ENCODE data around the gene LMBRD1. TPM values are rescaled to one million over a fixed set of nuclear protein-coding genes. Genes with fewer than 3 reads are reported as not detected.

The LMBRD1 gene
- total RNA-seq, 6 donors from 2014 or later, result 24.5 to 104 (median 55.9) TPM

DNA sequence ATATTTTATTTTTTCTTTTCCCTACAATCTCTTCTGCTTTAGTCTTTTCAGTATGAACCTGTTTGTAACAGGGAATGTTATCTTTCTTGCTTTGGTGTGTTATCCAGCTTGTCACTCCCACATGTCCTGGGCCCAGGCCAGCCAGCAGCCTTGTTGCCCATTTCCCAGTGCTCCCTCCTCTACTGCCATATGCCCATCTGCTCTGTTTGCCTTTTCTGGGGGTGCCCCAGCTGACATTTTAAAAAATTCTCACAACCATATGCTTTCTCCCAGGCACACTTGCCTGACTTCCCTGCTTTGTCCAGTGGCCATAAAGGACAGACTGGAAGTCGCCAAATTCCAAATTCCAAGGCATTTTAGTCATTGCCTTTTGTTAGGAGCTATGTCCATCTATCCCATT lies 23.6 kb upstream of the LMBRD1 start:
- Histone ChIP-seq H3K27ac (no peak overlapping the region), H3K4me1 (no peaks in the 10 kb centered on the region), H3K36me3 (no peaks in the 10 kb centered on the region), H3K4me3 (no peak overlapping the region), H3K9me3 (no peaks in the 10 kb centered on the region), H3K27me3 (no peaks in the 10 kb centered on the region)
- ATAC-seq (ENCODE audit: low FRiP score in 2 of 2) (no peak), DNase-seq (no peak)
- TF ChIP-seq, protein P1, sequence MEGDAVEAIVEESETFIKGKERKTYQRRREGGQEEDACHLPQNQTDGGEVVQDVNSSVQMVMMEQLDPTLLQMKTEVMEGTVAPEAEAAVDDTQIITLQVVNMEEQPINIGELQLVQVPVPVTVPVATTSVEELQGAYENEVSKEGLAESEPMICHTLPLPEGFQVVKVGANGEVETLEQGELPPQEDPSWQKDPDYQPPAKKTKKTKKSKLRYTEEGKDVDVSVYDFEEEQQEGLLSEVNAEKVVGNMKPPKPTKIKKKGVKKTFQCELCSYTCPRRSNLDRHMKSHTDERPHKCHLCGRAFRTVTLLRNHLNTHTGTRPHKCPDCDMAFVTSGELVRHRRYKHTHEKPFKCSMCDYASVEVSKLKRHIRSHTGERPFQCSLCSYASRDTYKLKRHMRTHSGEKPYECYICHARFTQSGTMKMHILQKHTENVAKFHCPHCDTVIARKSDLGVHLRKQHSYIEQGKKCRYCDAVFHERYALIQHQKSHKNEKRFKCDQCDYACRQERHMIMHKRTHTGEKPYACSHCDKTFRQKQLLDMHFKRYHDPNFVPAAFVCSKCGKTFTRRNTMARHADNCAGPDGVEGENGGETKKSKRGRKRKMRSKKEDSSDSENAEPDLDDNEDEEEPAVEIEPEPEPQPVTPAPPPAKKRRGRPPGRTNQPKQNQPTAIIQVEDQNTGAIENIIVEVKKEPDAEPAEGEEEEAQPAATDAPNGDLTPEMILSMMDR (IDR thresholded peaks at IDR 0.05), result no peak
- no peak for TF ChIP-seq POLR2AphosphoS5 (IDR thresholded peaks at IDR 0.05)
- TF ChIP-seq POLR2A (IDR thresholded peaks at IDR 0.05), result no peak
- TF ChIP-seq EP300 (IDR thresholded peaks at IDR 0.05), result no peak
- WGBS, 2 donors, result 94 to 95% methylated on average over 1 of the region's 1 CpG

- H3K9me3 ChIP-seq, result no peaks in the 10 kb centered on the region
- H3K27ac ChIP-seq, result no peak overlapping the region
- H3K4me3 ChIP-seq, result no peak overlapping the region
- no peaks in the 10 kb centered on the region for H3K36me3 ChIP-seq
- WGBS, 2 donors, result 86 to 87% methylated on average over 1 of the region's 1 CpG
- TF ChIP-seq POLR2A (IDR thresholded peaks at IDR 0.05) (no peak), EP300 (IDR thresholded peaks at IDR 0.05) (no peak), POLR2AphosphoS5 (IDR thresholded peaks at IDR 0.05) (no peak)
- TF ChIP-seq, protein P1 (IDR thresholded peaks at IDR 0.05), result no peak
- no peaks in the 10 kb centered on the region for H3K4me1 ChIP-seq
- DNase-seq (no peak), ATAC-seq (ENCODE audit: low FRiP score in 2 of 2) (no peak)
- no peaks in the 10 kb centered on the region for H3K27me3 ChIP-seq
These were observed 23.2 kb upstream of the LMBRD1 start for GRCh38 chr6:69820018-69820417.

DNA sequence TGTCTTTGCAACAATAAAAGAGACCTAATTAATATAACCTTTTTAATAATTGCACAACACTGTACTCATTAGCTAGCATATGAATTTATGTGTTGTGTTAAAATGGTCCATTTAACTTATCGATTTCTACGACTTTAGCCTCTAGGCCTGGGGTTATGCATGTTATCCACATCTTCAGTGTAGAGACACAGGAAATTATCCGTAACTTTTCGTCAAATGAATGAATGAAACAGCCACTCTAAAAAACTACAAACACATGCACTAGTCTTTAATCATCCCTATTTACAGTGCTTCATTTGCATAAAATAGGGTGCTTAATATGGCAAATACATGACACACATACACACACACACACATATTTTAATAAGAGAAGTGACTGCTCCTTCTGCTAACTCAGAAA lies 22.3 kb upstream of the LMBRD1 start:
- no peak overlapping the region for H3K27ac ChIP-seq
- ATAC-seq (ENCODE audit: low FRiP score in 2 of 2) (no peak), DNase-seq (no peak)
- WGBS, 2 donors, result 96 to 98% methylated on average over 4 of the region's 4 CpGs
- H3K36me3 ChIP-seq, result no peaks in the 10 kb centered on the region
- no peaks in the 10 kb centered on the region for H3K27me3 ChIP-seq
- TF ChIP-seq, protein P1 (IDR thresholded peaks at IDR 0.05), result no peak
- no peak for TF ChIP-seq POLR2A (IDR thresholded peaks at IDR 0.05)
- no peak for TF ChIP-seq EP300 (IDR thresholded peaks at IDR 0.05)
- no peak for TF ChIP-seq POLR2AphosphoS5 (IDR thresholded peaks at IDR 0.05)
- H3K4me3 ChIP-seq, result no peak overlapping the region
- no peaks in the 10 kb centered on the region for H3K4me1 ChIP-seq
- H3K9me3 ChIP-seq, result no peaks in the 10 kb centered on the region

- TF ChIP-seq POLR2A (IDR thresholded peaks at IDR 0.05) (no peak), EP300 (IDR thresholded peaks at IDR 0.05) (no peak), POLR2AphosphoS5 (IDR thresholded peaks at IDR 0.05) (no peak)
- TF ChIP-seq, protein P1 (IDR thresholded peaks at IDR 0.05), result no peak
- ATAC-seq (ENCODE audit: low FRiP score in 2 of 2), result no peak
- no peaks in the 10 kb centered on the region for H3K27me3 ChIP-seq
- peaks cover 0 to 4% (median 0%) of the 10 kb centered on the region in 4 donors for H3K4me1 ChIP-seq
- DNase-seq, result no peak
- H3K4me3 ChIP-seq, result no peak overlapping the region
- no peaks in the 10 kb centered on the region for H3K36me3 ChIP-seq
- no peaks in the 10 kb centered on the region for H3K9me3 ChIP-seq
- H3K27ac ChIP-seq, result no peak overlapping the region
- WGBS, 2 donors, result 78 to 79% methylated on average over 2 of the region's 2 CpGs
These were observed 21.6 kb upstream of the LMBRD1 start for GRCh38 chr6:69818223-69818930.

DNA sequence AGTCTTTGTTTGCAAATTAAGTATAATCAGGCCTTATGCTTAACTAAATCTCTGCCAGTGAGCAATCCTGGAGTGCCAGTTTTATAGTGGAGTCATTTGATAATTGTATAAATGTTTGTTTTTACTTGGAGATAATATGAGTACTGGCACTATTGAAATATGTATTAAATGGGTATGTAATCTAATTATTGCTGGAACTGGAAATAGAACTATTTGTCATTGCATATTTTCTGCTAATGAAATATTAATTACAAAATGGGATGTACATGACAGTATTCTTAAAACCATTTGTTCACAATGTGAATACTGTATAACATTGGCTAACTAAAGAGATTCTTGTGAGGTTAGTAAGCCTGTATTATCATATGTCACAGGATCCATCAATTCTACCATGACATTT lies 20.5 kb upstream of the LMBRD1 start:
- H3K27ac ChIP-seq, result no peak overlapping the region
- H3K4me3 ChIP-seq, result no peak overlapping the region
- H3K4me1 ChIP-seq, result peaks cover 0 to 8% (median 0%) of the 10 kb centered on the region in 4 donors
- DNase-seq (no peak), ATAC-seq (ENCODE audit: low FRiP score in 2 of 2) (no peak)
- H3K36me3 ChIP-seq, result no peaks in the 10 kb centered on the region
- H3K9me3 ChIP-seq, result no peaks in the 10 kb centered on the region
- no peaks in the 10 kb centered on the region for H3K27me3 ChIP-seq
- TF ChIP-seq EP300 (IDR thresholded peaks at IDR 0.05) (no peak), POLR2A (IDR thresholded peaks at IDR 0.05) (no peak), POLR2AphosphoS5 (IDR thresholded peaks at IDR 0.05) (no peak)
- TF ChIP-seq, protein P1 (IDR thresholded peaks at IDR 0.05), result no peak
